DND-41 (cell line): ENCODE results near the gene CNTLN.
A peak's percentile ranks its signal among the peaks of the same experiment; 100 is the strongest.
"Not testable (repeated sequence)": the region's sequence is repeated elsewhere in the genome, so short reads cannot be mapped to it uniquely, and the experiment has no call there.

ENCODE experiments used
- ATAC-seq: fragments of 200-7000 bp; cut with Tn5 transposase; 3 replicates; pipeline ENCODE4 v1.9.1; 2021; ENCODE audit warnings: low read depth; ENCODE audit not compliant: insufficient read depth
- DNase-seq: peaks from one replicate; pipeline ENCODE4 v3.0.0-alpha.2; 2020
- H2AFZ ChIP-seq: 2 replicates; pipeline ENCODE4 v1.6.0; 2012; ENCODE audit warnings: low read depth, low read length
- H3K27ac ChIP-seq: 2 replicates; pipeline ENCODE4 v1.5.1; 2012; ENCODE audit warnings: low read length, inconsistent platforms
- H3K27me3 ChIP-seq: fragments of 200-600 bp; sonication (generic); 2 replicates; pipeline ENCODE4 v1.6.0; 2012; ENCODE audit warnings: low read length, mild to moderate bottlenecking, inconsistent platforms; ENCODE audit not compliant: insufficient read depth, poor library complexity
- H3K36me3 ChIP-seq: 2 replicates; pipeline ENCODE4 v1.5.1; 2012; ENCODE audit warnings: low read length, inconsistent platforms; ENCODE audit not compliant: insufficient read depth
- H3K4me1 ChIP-seq: 2 replicates; pipeline ENCODE4 v1.5.1; 2012; ENCODE audit warnings: mild to moderate bottlenecking, low read length; ENCODE audit not compliant: insufficient read depth
- H3K4me2 ChIP-seq: 2 replicates; pipeline ENCODE4 v1.6.0; 2012; ENCODE audit warnings: mild to moderate bottlenecking, moderate library complexity, low read length, inconsistent platforms; ENCODE audit not compliant: insufficient read depth
- H3K4me3 ChIP-seq, 2 experiments: fragments of 200-600 bp in 1 of 2; shearing (Covaris generic) in 1 of 2; 2 replicates each; pipeline ENCODE4 v1.5.1; 2012 to 2016; ENCODE audit warnings: inconsistent platforms in 2 of 2, low read length in 2 of 2, mild to moderate bottlenecking in 2 of 2, low read depth in 1 of 2, moderate library complexity in 1 of 2
- H3K79me2 ChIP-seq: 2 replicates; pipeline ENCODE4 v1.6.0; 2012; ENCODE audit warnings: low read length, inconsistent platforms; ENCODE audit not compliant: insufficient read depth
- H3K9ac ChIP-seq: 2 replicates; pipeline ENCODE4 v1.6.0; 2012; ENCODE audit warnings: low read depth, mild to moderate bottlenecking, inconsistent platforms, low read length, moderate library complexity
- H3K9me3 ChIP-seq: 2 replicates; pipeline ENCODE4 v1.5.1; 2012; ENCODE audit warnings: low read length, moderate library complexity, mild to moderate bottlenecking, inconsistent platforms; ENCODE audit not compliant: insufficient read depth, severe bottlenecking
- H4K20me1 ChIP-seq: 2 replicates; pipeline ENCODE4 v1.6.0; 2012; ENCODE audit warnings: low read length; ENCODE audit not compliant: insufficient read depth
- CTCF ChIP-seq: IDR thresholded peaks from 2 replicates; pipeline ENCODE4 v1.5.1; 2012; ENCODE audit warnings: borderline replicate concordance, low read length, moderate library complexity, mild to moderate bottlenecking; ENCODE audit not compliant: poor library complexity, severe bottlenecking; ENCODE audit errors: extremely low read depth
- EZH2 ChIP-seq: IDR thresholded peaks from 3 replicates; pipeline ENCODE4 v1.6.1; 2012; ENCODE audit warnings: borderline replicate concordance, low read depth, mild to moderate bottlenecking, moderate library complexity, low read length, inconsistent platforms; ENCODE audit not compliant: severe bottlenecking

CNTLN gene

GRCh38 chr9:17520268-17521064, 385.6 kb downstream of the CNTLN start:
- Histone ChIP-seq H3K9ac (no peak overlapping the region), H3K79me2 (no peaks in the 10 kb centered on the region), H3K9me3 (no peaks in the 10 kb centered on the region), H4K20me1 (no peaks in the 10 kb centered on the region), H3K36me3 (no peaks in the 10 kb centered on the region), H3K4me1 (no peaks in the 10 kb centered on the region), H2AFZ (no peak overlapping the region), H3K4me3 (no peak overlapping the region), H3K27ac (no peak overlapping the region), H3K4me2 (no peak overlapping the region), H3K27me3 (no peaks in the 10 kb centered on the region)
- ATAC-seq (no peak), DNase-seq (no peak)
- TF ChIP-seq CTCF (no peak), EZH2 (no peak)

DNA sequence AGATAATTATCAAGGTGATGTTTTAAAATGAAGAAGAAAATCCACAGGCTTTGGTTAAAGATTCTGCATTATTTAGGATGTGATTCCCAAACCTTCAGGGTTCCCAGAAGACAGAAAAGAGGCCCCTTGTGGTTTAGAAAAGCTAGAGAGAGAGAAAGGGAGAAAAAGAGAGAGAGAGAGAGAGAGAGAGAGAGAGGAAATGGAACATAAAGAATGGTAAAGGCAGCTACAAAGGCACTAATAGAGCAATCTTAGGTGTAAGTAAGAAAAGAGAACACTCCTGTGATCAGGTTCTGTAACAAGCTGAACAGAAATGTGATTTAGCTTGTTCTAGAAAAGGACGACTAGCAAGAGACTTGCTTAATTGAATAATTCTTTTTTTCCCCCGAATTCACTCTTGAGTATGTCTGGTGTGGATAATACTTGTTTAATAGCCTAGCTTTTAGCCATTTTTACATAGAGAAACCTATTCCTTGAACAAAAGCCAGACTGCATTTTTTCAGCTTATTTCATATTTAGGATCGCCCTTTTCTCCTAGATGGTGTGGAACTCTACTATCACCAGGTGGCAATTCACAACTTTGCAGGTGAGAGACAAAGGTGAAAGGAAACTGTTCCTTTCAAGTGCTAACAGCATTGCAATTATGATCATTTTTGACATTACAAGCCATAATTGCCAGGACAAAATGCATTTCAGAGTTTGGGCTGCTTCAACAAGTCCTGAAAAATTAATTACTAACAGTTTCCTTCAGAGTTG, 386.4 kb downstream of the CNTLN start:
- no peak overlapping the region for H3K9ac ChIP-seq
- no peaks in the 10 kb centered on the region for H3K9me3 ChIP-seq
- H4K20me1 ChIP-seq, result no peaks in the 10 kb centered on the region
- no peaks in the 10 kb centered on the region for H3K79me2 ChIP-seq
- TF ChIP-seq CTCF (no peak), EZH2 (no peak)
- no peak overlapping the region for H2AFZ ChIP-seq
- no peak overlapping the region for H3K4me3 ChIP-seq
- H3K36me3 ChIP-seq, result no peaks in the 10 kb centered on the region
- DNase-seq (no peak), ATAC-seq (no peak)
- no peak overlapping the region for H3K27ac ChIP-seq
- no peak overlapping the region for H3K4me2 ChIP-seq
- no peaks in the 10 kb centered on the region for H3K27me3 ChIP-seq
- no peaks in the 10 kb centered on the region for H3K4me1 ChIP-seq

GRCh38 chr9:17526726-17527125, 391.9 kb downstream of the CNTLN start:
- H3K27me3 ChIP-seq, DNase-seq, H3K4me1 ChIP-seq, H2AFZ ChIP-seq, H4K20me1 ChIP-seq, H3K9me3 ChIP-seq, H3K36me3 ChIP-seq, H3K4me2 ChIP-seq, H3K9ac ChIP-seq, H3K4me3 ChIP-seq, H3K79me2 ChIP-seq, H3K27ac ChIP-seq, ATAC-seq: not testable (repeated sequence)

DNA sequence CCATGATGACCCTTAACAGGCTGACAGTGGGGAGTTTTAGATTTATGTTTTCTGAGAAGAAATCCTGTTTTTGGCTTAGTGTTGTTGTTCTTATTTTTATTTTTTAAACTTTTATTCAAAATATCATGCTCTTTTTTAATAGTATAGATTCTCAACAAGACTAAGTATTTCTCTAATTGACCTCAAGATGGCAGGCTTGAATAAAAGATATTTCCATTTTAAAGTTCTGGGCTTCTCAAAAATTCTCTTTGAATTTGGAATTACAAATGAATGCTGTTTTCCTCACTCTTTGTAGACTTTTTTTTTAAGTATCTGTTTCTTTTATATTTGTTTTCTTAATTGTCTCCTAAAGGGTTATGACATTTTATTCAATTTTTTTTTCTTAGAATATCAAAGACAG, 394.0 kb downstream of the CNTLN start:
- Histone ChIP-seq H3K36me3 (no peaks in the 10 kb centered on the region), H3K9ac (no peak overlapping the region), H3K79me2 (no peaks in the 10 kb centered on the region), H3K4me3 (no peak overlapping the region), H3K4me2 (no peak overlapping the region), H3K27me3 (no peaks in the 10 kb centered on the region), H3K9me3 (no peaks in the 10 kb centered on the region), H3K4me1 (no peaks in the 10 kb centered on the region), H3K27ac (no peak overlapping the region), H2AFZ (no peak overlapping the region), H4K20me1 (no peaks in the 10 kb centered on the region)
- TF ChIP-seq EZH2 (no peak), CTCF (peak; percentile 40)
- DNase-seq (no peak), ATAC-seq (no peak)
